ENCODE results near the gene DBN1.

DNA sequence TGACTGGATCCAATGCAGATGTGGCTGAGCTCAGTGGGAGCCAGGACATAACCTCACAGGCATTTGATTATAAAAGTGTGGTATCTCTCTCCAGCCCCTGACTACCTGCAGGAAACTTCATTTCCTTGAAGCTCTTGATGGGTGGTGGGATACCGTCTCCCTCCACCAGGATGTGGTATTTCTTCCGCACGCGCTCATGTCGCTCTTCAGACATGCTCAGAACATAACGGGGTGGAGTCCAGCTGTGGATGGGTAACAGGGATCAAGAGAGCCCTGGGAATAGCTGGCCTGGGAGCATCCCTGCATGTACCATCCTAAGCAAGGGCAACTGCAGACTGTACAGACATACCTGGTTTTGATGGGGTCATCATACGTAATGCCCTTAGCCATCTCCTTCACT, 42.1 kb upstream of the DBN1 start:
- TF ChIP-seq, protein P1, sequence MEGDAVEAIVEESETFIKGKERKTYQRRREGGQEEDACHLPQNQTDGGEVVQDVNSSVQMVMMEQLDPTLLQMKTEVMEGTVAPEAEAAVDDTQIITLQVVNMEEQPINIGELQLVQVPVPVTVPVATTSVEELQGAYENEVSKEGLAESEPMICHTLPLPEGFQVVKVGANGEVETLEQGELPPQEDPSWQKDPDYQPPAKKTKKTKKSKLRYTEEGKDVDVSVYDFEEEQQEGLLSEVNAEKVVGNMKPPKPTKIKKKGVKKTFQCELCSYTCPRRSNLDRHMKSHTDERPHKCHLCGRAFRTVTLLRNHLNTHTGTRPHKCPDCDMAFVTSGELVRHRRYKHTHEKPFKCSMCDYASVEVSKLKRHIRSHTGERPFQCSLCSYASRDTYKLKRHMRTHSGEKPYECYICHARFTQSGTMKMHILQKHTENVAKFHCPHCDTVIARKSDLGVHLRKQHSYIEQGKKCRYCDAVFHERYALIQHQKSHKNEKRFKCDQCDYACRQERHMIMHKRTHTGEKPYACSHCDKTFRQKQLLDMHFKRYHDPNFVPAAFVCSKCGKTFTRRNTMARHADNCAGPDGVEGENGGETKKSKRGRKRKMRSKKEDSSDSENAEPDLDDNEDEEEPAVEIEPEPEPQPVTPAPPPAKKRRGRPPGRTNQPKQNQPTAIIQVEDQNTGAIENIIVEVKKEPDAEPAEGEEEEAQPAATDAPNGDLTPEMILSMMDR (IDR thresholded peaks at IDR 0.05; ENCODE audit: borderline replicate concordance, extremely low read depth, low read length, poor library complexity, severe bottlenecking): no peak
- no peak for TF ChIP-seq EZH2 (IDR thresholded peaks at IDR 0.05; ENCODE audit: borderline replicate concordance, low read depth, low read length, severe bottlenecking)
